ENCODE measurements around the gene WASF2. TPM values are rescaled to one million over a fixed set of nuclear protein-coding genes. Genes with fewer than 3 reads are reported as not detected.

The WASF2 gene
- polyA plus RNA-seq, 1 donor from 2014 or later: 2.5 TPM

DNA sequence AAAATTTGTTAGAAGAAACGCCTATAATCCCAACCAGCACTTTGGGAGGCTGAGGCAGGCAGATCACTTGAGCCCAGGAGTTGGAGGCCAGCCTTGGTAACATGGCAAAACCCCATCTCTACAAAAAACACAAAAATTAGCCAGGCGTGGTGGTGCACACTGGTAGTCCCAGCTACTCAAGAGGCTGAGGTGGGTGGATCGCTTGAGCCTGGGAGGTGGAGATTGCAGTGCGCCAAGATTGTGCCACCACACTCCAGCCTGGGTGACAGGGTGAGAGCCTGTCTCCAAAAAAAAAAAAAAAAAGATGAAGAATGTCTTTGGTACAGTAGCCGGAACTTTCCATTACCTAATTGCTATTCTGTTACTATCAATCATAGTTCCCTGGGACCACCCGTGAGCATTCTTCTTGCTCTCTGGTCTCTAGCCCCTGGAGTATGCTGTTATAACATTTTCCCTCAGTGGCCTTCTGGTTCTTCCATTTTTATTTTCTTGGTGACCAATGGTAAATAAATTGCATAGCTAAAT, 43.4 kb downstream of the WASF2 start:
- Histone ChIP-seq H2AFZ (ENCODE audit: low read depth, low read length) (no peak overlapping the region), H3K9ac (ENCODE audit: low read length) (no peak overlapping the region), H3K9me3 (ENCODE audit: low read length) (no peaks in the 10 kb centered on the region), H3F3A (ENCODE audit: insufficient read depth, low read length, poor library complexity, severe bottlenecking) (no peaks in the 10 kb centered on the region), H4K20me1 (ENCODE audit: insufficient read depth) (no peaks in the 10 kb centered on the region), H3K79me2 (replicated peaks; ENCODE audit: insufficient read depth, low read length) (peaks cover 8% of the 10 kb centered on the region), H3K4me3 (ENCODE audit: low read length) (no peak overlapping the region), H3K4me2 (ENCODE audit: low read length) (no peak overlapping the region), H3K27ac (ENCODE audit: low read length) (no peak overlapping the region), H3K27me3 (ENCODE audit: insufficient read depth, low read depth, low read length) (no peaks in the 10 kb centered on the region), H3K36me3 (ENCODE audit: insufficient read depth, low read length) (no peaks in the 10 kb centered on the region), H3K9me2 (ENCODE audit: insufficient read depth, low read length) (no peaks in the 10 kb centered on the region)
- TF ChIP-seq SMC3 (conservative IDR thresholded peaks at IDR 0.05; ENCODE audit: poor library complexity): no peak
- no peak for TF ChIP-seq RAD21 (conservative IDR thresholded peaks at IDR 0.05)
- no peak for TF ChIP-seq MXI1 (conservative IDR thresholded peaks at IDR 0.05; ENCODE audit: poor library complexity, severe bottlenecking)
- TF ChIP-seq EP300 (conservative IDR thresholded peaks at IDR 0.05; ENCODE audit: poor library complexity, severe bottlenecking): no peak
- TF ChIP-seq, protein P1, sequence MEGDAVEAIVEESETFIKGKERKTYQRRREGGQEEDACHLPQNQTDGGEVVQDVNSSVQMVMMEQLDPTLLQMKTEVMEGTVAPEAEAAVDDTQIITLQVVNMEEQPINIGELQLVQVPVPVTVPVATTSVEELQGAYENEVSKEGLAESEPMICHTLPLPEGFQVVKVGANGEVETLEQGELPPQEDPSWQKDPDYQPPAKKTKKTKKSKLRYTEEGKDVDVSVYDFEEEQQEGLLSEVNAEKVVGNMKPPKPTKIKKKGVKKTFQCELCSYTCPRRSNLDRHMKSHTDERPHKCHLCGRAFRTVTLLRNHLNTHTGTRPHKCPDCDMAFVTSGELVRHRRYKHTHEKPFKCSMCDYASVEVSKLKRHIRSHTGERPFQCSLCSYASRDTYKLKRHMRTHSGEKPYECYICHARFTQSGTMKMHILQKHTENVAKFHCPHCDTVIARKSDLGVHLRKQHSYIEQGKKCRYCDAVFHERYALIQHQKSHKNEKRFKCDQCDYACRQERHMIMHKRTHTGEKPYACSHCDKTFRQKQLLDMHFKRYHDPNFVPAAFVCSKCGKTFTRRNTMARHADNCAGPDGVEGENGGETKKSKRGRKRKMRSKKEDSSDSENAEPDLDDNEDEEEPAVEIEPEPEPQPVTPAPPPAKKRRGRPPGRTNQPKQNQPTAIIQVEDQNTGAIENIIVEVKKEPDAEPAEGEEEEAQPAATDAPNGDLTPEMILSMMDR (IDR thresholded peaks at IDR 0.05; ENCODE audit: poor library complexity, severe bottlenecking): no peak
- TF ChIP-seq TAF1 (IDR thresholded peaks at IDR 0.05; ENCODE audit: low read depth): no peak
- no peak for TF ChIP-seq POLR2AphosphoS5 (IDR thresholded peaks at IDR 0.05)
- TF ChIP-seq EZH2 (IDR thresholded peaks at IDR 0.05; ENCODE audit: borderline replicate concordance, insufficient read depth, low read length, poor library complexity, severe bottlenecking): no peak
- TF ChIP-seq, protein P2, sequence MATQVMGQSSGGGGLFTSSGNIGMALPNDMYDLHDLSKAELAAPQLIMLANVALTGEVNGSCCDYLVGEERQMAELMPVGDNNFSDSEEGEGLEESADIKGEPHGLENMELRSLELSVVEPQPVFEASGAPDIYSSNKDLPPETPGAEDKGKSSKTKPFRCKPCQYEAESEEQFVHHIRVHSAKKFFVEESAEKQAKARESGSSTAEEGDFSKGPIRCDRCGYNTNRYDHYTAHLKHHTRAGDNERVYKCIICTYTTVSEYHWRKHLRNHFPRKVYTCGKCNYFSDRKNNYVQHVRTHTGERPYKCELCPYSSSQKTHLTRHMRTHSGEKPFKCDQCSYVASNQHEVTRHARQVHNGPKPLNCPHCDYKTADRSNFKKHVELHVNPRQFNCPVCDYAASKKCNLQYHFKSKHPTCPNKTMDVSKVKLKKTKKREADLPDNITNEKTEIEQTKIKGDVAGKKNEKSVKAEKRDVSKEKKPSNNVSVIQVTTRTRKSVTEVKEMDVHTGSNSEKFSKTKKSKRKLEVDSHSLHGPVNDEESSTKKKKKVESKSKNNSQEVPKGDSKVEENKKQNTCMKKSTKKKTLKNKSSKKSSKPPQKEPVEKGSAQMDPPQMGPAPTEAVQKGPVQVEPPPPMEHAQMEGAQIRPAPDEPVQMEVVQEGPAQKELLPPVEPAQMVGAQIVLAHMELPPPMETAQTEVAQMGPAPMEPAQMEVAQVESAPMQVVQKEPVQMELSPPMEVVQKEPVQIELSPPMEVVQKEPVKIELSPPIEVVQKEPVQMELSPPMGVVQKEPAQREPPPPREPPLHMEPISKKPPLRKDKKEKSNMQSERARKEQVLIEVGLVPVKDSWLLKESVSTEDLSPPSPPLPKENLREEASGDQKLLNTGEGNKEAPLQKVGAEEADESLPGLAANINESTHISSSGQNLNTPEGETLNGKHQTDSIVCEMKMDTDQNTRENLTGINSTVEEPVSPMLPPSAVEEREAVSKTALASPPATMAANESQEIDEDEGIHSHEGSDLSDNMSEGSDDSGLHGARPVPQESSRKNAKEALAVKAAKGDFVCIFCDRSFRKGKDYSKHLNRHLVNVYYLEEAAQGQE (IDR thresholded peaks at IDR 0.05; ENCODE audit: borderline replicate concordance): no peak

DNA sequence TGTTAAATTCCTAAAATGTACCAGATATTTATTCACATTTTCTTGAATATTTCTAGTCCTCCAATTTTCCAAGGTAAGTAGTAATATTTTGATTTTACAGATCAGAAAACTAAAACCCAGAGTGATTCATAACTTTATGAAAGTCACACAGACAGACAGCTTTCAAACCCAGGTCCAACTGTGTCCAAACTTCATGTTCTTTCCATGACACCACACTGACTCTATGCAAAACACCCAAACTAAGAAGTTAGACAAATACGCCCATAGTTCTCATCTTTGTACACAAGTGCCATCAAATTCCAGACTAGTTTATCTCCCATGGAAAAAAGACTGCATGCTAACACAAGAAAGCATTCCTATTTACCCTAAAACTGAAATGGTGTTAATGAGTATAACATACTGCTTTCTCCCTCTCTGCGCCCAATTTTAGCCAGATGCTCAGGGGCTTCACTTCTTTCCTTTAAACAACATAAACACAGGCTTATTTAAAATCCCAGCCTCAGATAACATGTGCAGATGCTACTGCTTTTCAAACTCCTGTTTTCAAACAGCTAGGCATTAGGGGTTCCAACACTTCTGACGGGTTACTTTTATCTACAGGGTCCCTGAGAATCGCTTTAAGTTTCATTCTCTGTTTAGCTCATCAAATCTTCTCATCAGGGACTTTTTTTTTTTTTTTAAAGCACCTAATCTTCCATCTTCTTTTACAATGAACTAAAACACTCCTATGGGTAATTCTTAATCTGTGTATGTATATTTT, 44.6 kb downstream of the WASF2 start:
- no peak overlapping the region for H3K4me2 ChIP-seq (ENCODE audit: low read length)
- peaks cover 8% of the 10 kb centered on the region for H3K79me2 ChIP-seq (replicated peaks; ENCODE audit: insufficient read depth, low read length)
- H3K4me3 ChIP-seq (ENCODE audit: low read length): no peak overlapping the region
- H3K27me3 ChIP-seq (ENCODE audit: insufficient read depth, low read depth, low read length): no peaks in the 10 kb centered on the region
- H3K36me3 ChIP-seq (ENCODE audit: insufficient read depth, low read length): no peaks in the 10 kb centered on the region
- no peak overlapping the region for H2AFZ ChIP-seq (ENCODE audit: low read depth, low read length)
- TF ChIP-seq RAD21 (conservative IDR thresholded peaks at IDR 0.05): no peak
- H3K9ac ChIP-seq (ENCODE audit: low read length): no peak overlapping the region
- H3K9me3 ChIP-seq (ENCODE audit: low read length): no peaks in the 10 kb centered on the region
- H3K27ac ChIP-seq (ENCODE audit: low read length): no peak overlapping the region
- H3F3A ChIP-seq (ENCODE audit: insufficient read depth, low read length, poor library complexity, severe bottlenecking): no peaks in the 10 kb centered on the region
- no peaks in the 10 kb centered on the region for H3K9me2 ChIP-seq (ENCODE audit: insufficient read depth, low read length)
- H4K20me1 ChIP-seq (ENCODE audit: insufficient read depth): no peaks in the 10 kb centered on the region
